GM04503 (cell line): ENCODE results near the gene MEF2C.
"Not testable (repeated sequence)": the region's sequence is repeated elsewhere in the genome, so short reads cannot be mapped to it uniquely, and the experiment has no call there.

Experiments used
- DNase-seq: peaks from one replicate; pipeline ENCODE4 v3.0.0-alpha.2; 2012; ENCODE audit warnings: low read depth

The MEF2C gene

DNA sequence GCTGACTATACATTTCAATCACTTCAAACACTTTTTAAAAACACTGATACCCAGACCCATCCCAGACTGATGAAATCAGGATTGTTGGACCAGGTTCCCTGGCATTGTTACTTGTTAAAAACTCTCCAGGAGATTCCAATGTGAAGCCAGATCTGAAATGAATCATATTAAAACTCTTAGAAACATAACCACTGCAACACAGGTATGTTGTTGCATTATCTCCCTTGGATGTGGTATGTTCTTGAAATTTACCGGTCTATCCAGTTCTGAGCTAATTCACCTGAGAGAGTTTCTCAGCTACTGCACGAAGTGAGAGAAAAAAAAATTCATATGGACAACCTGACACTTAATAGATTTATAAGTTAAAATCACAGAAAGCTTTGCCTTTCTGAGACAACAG, 21.8 kb downstream of the MEF2C start:
- no peak for DNase-seq

DNA sequence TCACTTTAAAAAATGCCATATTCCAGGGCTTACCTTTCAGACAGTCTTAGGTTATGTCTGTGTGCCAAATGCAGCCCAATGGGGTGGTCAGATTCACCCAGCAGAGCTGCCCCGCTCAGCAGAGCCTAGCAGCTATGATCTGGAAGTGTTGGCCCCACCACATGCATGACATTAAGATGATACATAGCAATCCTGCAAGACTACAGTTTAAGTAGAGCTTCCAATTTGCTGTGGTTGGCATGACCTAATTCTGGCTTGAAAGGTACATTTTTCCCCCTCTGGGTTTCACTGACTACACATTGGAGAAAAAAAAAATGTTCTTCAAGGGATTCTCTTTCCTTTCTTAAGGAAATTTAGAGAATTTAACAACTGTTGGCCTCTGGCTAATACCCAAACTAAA, 22.5 kb downstream of the MEF2C start:
- no peak for DNase-seq

DNA sequence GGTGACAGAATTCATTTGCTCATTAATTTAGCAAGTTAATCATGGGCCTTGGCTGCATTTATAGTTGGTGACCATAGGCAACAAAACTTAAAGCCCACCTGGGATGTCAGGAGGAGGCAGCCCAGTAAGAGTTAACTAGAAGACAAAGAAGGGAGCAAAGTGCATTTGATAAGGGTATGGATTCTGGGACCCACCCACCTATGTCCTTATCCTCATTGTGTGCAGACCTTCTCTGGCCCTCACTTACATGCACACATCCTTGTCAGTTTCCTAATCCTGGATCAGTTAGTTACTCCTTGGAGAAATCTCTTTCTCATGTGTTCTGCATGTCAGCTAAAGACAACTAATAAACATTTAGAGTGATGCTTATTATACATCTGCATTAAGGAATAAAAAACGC, 24.6 kb downstream of the MEF2C start:
- DNase-seq = no peak

DNA sequence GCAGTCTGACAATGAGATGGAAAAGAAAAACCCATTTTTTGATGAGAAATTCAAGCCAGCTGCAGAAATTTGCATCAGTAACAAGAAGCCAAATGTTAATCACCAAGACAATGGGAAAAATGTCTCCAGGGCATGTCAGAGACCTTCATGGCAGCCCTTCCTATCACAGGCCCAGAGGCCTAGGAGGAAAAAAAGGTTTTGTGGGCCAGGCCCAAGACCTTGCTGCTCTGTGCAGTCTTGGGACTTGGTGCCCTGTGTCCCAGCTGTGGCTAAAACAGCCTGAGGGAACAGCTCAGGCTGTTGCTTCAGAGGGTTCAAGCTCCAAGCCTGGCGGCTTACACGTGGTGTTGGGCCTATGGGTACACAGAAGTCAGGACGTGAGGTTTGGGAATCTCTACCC, 26.6 kb downstream of the MEF2C start:
- DNase-seq = not testable (repeated sequence)

DNA sequence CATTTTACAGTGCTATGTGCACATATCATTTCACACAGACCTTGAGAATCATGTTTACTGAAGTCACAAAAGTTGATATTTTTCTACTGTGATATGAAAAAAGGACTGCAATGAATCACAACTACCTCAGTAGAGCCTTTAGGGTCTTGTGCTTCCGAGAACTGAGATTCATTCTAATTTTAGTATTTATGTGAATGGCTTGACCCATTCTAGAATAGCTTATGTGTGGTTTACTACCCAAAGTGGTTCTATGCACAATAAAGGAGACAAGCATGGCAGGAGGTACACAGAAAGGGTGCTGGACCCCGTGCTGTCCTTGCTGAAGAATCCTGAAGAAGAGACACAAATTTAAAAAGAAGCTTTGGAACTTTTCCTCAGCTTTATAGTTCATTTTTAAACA, 28.2 kb downstream of the MEF2C start:
- no peak for DNase-seq

DNA sequence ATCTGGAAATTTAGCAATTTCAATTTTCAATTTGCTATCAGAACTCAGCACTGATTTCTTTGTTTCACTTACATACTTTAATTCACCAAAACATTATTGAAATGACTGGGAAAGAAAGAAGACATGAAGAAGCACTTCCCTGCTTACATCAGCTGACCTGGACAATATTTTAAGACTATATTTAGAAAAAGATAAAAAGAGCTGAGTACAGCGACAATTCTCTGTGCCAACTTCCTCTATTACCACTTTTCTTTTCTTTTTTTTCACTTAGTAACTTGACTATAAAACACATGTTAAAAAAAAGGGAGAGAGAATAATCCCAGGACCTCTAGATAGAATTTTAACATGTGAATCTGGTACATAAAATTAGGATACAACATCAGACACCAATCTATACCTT, 35.6 kb downstream of the MEF2C start:
- no peak for DNase-seq

DNA sequence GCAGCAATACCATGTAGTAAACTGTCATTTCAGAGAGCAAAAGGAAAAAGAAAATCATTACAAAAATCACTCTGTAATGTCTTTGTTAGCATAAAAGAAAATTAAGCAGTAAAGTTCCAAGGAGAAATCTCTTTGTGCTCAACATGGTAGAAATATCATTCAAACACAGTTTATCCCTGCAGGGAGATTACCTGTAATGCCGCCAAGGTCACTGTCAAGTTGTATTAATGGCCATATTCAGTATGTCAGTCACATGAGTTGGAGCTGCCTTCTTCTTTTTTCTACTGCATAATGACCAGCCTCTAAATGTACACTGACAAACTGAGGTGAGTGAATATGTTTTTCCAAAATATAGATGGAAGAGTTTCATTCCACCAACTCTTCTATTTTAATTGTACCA, 36.5 kb downstream of the MEF2C start:
- DNase-seq = no peak

DNA sequence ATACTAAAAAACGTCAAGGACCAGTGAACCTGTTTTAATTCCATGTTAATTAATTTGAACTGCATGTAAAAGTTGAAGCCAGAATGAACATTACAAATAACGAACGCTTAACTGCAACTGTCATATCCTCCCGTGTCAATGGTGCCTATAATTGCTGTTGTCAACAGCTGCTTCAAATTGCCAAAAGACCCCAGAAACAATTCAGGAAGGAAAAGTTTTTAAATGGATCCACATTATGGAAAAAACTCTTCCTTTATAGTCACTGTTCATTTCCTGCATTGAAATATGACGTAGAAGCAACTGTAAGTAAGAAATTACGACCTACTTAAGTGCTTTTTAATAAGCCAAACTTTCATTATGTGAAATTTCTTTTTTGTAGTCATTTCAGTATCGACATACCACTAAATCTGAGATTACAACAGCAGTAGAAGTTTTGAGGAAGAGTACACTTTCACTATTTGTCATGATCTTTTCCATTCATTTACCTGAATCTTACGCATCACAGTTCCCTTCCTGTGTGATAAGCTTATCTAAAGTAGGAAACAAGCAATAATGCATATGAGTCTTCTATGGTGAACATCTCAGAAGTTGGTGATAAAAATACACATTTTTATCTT, 37.8 kb downstream of the MEF2C start:
- no peak for DNase-seq

DNA sequence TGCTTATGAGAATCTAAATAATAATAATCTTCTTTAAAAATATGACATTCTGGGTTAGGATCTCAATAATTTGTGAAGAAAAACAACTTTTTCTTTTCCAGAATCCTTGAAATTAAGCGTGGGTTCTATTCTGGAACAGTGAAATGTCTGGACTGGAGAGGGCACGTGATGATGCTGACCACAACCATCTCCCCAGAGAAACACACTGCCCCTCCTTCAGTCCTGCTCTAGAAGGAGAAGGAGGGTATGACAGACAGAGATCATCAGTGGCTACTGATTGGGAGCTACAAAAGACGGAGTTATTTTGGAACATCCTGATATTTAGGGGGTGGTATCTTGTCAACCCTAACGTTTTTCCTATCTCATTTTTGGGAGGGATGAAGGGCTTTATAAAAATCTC, 40.2 kb downstream of the MEF2C start:
- DNase-seq = no peak

DNA sequence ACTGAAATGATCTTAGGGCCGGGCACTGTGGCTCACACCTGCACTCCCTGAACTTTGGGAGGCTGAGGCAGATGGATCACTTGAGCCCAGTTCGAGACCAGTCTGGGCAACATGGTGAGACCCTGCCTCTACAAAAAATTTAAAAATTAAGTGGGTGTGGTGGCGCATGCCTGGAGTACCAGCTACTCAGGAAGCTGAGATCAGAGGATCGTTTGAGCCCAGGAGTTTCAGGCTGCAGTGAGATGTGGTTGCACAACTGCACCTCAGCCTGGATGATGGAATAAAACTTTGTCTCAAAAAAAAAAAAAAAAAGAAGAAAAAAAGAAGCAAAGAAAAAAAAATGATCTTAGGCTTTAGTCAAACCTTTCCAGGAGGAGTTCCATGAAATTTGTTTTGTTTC, 41.8 kb downstream of the MEF2C start:
- no peak for DNase-seq

DNA sequence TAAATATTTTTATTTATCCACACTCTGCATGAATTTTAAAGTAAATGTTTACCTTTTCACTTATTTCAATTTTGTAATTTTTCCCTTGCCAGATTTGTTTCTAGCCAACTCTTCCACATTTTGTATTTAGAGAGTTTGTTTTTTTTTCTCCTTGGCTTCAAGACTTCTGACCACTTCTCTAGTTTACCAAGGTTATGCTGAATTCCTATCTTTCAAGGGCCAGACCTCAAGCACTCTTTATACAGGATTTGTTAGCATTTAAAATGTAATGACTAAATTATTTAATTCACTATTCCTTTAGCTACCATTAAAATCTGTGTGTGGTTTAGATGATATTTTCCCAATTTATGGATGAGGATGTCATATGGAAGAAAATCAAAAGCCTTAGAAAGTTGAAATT, 42.5 kb downstream of the MEF2C start:
- DNase-seq = no peak

DNA sequence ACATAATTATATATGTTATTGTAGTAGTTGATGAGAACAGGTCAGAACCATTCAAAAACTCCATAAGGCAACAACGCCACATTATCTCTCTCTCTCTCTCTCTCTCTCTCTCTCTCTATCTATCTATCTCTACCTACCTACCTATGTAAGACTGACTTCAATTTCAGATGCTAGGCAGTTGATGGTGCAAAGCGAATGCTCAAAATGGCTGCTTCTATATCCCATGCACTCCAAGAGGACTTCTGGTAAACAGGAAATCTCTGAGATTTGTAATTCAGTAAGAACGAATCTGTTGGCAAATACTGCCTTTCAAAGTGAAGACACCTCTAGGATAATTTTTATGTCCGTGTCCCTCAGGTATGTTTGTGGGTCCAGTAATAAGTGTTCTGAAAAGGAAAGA, 43.7 kb downstream of the MEF2C start:
- DNase-seq = no peak

DNA sequence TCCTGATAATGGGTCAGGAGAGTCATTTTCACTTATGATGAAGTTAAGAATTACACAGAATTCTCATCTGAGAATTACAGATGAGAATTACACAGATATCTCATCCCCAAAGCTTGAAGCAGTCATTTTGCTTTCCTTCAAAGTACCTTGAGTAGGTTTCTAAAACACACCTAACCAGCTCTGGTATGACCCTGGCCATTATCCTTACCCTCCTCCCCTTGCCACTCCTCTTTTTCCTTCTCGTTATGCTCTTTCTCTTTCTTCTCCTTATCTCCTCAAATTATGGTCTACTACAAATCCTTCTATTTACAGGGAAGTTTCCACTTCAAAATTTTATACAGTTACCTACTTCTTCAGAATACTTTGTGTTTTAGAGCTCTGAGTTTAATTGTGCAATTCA, 44.5 kb downstream of the MEF2C start:
- DNase-seq = no peak

DNA sequence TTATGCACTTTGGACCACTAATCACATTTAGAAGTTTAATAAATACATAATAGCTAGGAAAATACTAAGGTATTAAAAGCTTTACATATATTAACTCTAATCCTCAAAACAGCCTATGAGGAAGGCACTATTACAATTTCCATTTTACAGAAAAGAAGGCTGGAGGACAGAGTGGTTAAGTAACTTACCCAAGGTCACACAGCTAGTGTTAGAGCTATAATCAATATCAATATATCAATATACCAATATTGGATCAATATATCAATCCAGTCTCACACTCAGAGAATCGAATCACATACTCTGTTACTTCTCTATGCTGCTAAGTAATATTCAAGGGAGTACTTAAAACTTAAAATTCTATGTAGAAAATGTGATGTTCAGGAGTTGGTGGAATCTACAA, 45.2 kb downstream of the MEF2C start:
- no peak for DNase-seq

DNA sequence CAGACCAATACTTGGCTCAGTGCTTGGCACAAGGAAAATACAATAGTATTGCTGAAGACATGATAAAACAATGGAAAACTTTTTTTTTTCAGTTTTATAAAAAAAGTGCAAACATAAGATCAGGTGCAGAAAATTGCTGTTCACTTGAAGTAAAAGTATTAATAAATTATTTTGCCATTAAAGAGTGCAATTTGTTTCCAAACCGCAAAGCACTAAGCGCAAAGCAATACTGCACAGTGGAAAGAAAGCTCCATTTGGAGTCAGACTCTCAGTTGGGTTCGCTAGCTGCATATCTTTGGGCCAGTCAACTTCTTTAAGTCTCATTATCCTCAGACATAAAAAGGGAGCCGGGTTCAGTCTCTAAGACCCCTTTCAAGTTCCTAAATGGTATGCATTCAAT, 45.8 kb downstream of the MEF2C start:
- DNase-seq = no peak

DNA sequence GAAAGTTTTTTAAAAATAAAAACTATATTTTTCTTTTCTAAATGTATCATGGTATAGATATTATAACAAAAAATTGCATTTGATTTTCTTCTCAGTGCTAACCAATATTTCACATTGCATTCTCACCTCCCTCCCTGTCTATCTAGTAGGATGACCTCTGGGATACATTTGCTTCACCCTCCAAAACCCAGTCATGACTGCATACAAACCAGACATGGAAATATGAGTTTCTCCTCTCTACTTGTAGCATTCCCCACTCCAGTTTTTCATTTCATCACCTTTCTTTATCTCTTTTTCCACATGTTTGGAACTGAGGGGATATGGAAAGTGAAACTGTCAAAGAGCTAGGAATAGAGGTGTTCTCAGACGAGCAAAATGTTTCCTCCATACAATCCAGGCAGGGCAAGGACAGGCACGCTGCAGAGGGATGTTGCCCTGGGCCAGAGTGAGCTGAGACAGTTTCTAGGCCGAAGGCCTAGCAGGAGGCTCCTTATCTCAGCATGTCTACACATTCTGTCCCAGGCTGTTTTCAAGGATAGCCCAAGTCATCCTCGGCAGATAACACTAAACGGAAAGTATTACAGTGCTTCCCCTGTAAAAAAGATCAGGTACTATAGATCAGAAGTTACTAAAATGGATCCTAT, 46.7 kb downstream of the MEF2C start:
- DNase-seq = peak; percentile 21

DNA sequence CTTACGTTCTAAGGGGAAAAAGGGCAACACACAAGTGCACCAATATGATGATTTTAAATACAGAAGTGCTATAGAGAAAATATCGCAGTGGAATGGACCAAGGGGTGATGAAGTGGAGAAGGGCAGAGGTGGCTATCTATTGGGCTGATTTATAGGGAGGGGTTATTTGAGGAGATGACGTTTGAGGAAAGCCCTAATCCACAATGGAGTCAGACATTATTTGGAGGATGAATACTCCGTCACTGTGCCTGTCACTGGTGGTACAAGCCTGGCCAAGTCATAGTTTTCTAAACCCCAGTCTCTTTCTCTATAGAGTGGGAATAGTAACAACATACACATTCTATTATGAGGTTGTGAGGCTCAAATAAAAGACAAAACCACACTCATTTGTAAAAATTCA, 48.5 kb downstream of the MEF2C start:
- no peak for DNase-seq

DNA sequence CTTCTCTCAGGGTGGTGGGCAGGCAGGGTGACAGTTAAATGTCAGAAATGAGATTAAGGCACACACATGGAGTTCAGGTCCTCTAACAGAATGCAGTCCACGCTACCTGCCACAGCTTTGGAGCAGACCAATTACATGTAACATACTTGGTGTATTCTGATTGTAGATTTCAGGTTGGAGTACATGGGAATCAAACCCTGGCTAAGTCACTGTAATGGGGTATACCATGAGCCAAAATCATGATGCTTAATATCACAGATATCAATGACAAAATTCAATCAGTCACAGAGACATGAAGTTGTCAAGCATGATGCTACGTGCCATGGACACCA, 48.9 kb downstream of the MEF2C start:
- no peak for DNase-seq

DNA sequence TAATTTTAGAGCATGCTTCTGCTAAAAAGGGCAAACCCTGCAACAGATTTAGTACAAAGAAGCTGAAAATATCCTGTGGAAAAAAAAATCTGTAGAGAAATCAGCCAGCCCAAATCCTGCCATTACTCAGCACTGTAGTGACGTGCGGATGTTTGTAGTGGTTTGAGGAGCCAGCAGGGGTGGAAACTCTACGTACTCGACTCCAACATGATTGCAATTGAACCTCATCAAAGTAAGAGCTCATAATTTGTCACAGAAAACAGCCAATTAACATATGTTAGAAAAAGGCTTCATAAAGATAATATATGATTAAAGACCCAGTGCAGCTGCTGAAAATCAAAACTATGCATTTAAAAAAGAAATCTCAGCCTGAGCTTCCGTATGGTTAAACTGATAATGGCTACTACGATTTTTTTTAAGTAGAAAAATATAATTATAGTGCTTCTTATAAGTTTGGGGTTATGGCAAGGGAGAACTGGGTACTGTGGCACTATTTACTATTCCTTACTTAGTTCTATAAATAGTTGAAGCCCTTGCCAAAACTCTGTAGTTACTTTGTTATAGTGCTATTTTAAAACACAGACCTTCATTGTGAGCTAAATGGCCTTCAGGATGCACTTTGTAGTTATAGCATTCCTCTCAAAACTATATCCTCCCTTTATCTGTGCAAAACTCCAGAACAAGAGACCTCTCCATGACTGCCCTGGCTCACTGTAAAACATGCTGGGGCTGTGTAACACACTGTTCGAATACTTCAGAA, 49.4 kb downstream of the MEF2C start:
- peak; percentile 21 for DNase-seq

DNA sequence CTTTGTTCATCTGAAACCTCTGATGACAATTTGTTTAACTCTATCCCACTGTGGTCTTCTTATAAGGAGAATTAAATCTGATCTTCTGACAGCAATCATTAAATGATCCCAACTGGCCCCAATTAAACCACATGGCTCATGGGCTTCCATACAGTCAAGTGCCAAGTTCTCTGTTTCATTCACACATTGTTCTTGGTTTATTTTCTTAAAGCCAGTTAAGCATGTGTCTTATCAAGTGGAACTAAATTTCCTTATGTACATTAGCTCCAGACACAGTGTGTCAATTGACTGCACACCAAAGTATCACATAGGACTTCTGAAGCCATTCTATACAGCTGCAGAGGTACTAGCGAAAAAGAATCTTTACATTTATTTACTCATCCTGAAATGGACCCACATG, 51.2 kb downstream of the MEF2C start:
- no peak for DNase-seq

DNA sequence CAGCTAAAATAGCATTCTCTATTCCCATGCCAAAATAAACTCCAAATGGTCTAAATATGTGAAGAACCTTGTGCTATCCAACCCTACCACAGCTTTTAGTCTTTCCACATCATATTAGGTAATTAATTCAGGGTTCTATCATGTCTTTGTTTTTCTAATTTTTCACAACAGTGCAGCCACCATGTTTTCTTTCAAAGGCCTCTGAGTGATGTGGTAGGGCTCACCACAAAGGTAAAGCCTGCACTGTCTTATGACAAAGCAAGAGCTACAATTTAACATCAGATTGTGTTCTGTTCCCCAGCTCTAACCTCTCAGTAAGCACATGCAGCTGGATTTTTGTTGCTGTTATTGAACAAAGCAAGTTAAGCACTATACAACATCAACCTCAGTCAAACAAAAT, 52.4 kb downstream of the MEF2C start:
- DNase-seq = no peak

DNA sequence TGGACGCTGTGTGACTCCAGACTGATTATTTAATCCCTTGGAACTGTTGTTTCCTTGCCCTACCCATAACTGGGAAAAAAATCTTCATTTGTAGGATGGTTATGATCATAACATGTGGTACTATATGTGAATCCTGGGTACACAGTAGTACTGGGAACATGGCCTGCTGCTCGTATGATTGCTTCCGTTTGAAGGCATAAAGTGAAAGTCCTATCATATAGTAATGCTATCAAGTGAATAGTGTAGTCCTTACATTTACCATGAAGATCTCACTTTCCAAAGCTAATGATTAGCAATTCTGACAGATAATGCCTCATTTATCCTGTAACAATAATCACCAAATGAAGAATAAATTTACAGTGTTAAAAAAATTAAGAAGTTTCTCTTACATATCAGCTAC, 53.2 kb downstream of the MEF2C start:
- DNase-seq = no peak

DNA sequence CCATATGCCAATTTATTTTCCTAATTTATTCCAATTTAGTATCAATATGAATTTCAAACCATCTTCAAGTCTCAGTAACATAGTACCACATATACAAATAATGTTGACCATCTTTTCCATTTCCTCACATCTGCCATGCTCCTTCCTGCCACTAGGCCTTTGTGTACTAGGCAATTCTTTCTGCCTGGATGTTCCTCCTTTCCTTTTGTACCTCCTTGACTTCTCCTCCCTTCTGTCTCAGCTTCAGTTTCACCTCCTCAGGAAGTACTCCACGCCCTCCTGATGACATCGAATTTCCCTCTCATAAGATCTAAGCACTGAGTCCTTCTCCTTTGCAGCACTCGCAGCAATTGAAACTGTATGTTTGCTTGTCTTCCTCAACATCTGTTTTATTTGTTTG, 53.9 kb downstream of the MEF2C start:
- no peak for DNase-seq

DNA sequence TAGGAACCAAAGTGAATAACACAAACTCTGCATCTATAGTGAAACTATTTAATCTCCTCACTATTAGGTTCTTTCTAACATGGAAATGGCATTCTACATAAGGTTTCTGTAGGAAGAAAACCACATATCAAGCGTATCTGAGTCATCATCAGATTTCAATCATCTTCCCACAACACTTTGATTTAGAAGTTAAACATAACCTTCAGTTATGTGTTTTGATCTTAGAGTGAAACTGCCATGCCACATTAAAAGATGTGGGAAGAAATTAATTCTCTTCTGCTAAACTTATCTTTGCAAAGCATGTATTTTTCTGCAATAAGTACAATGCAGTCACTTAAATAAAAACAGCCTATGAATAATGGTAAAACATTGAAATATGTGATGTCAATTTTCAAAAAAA, 55.0 kb downstream of the MEF2C start:
- DNase-seq = no peak
